GM21528 (cell line): ENCODE measurements around the gene LRSAM1.

Experiments used
- ATAC-seq: cut with Tn5 transposase; IDR thresholded peaks from one replicate; pipeline ENCODE4 v1.9.1; 2021; ENCODE audit warnings: mild to moderate bottlenecking, moderate library complexity; ENCODE audit not compliant: unreplicated experiment, low FRiP score

Gene LRSAM1

GRCh38 chr9:127494304-127494702, 43.0 kb downstream of the LRSAM1 start:
- ATAC-seq, result no peak

- ATAC-seq, result no peak
Observed at GRCh38 chr9:127495884-127496555, 44.7 kb downstream of the LRSAM1 start.

GRCh38 chr9:127496974-127497373, 45.7 kb downstream of the LRSAM1 start:
- ATAC-seq, result no peak

- no peak for ATAC-seq
Observed at GRCh38 chr9:127497656-127498290, 46.5 kb downstream of the LRSAM1 start.

GRCh38 chr9:127498298-127498697, 47.0 kb downstream of the LRSAM1 start:
- ATAC-seq, result no peak

- ATAC-seq, result no peak
Observed at GRCh38 chr9:127500399-127500798, 49.1 kb downstream of the LRSAM1 start.

GRCh38 chr9:127500862-127501261, 49.6 kb downstream of the LRSAM1 start:
- no peak for ATAC-seq

- no peak for ATAC-seq
Observed at GRCh38 chr9:127501821-127502343, 50.6 kb downstream of the LRSAM1 start.

- no peak for ATAC-seq
Observed at GRCh38 chr9:127502706-127503378, 51.5 kb downstream of the LRSAM1 start.

- no peak for ATAC-seq
Observed at GRCh38 chr9:127503379-127503921, 52.1 kb downstream of the LRSAM1 start.

GRCh38 chr9:127503947-127504886, 52.9 kb downstream of the LRSAM1 start:
- ATAC-seq, result no peak

GRCh38 chr9:127504887-127505251, 53.6 kb downstream of the LRSAM1 start:
- ATAC-seq, result no peak

GRCh38 chr9:127505396-127506116, 54.2 kb downstream of the LRSAM1 start:
- ATAC-seq, result no peak

- ATAC-seq, result no peak
Observed at GRCh38 chr9:127506117-127506813, 55.0 kb downstream of the LRSAM1 start.

- no peak for ATAC-seq
Observed at GRCh38 chr9:127506814-127507750, 55.8 kb downstream of the LRSAM1 start.

- ATAC-seq, result no peak
Observed at GRCh38 chr9:127507751-127508648, 56.7 kb downstream of the LRSAM1 start.

- no peak for ATAC-seq
Observed at GRCh38 chr9:127508901-127509260, 57.6 kb downstream of the LRSAM1 start.
